A549 (cell line): ENCODE measurements around the gene SLC2A6.

Source experiments
- CTCF ChIP-seq: fragments of >200 bp; sonication (Bioruptor Twin); formaldehyde crosslinking; IDR thresholded peaks from 3 replicates; pipeline ENCODE4 v1.5.1; 2016
- KDM5A ChIP-seq: fragments of 200-600 bp; sonication (generic); IDR thresholded peaks from 2 replicates; pipeline ENCODE4 v1.6.1; 2016; ENCODE audit warnings: antibody characterized with exemption, mild to moderate bottlenecking

DNA sequence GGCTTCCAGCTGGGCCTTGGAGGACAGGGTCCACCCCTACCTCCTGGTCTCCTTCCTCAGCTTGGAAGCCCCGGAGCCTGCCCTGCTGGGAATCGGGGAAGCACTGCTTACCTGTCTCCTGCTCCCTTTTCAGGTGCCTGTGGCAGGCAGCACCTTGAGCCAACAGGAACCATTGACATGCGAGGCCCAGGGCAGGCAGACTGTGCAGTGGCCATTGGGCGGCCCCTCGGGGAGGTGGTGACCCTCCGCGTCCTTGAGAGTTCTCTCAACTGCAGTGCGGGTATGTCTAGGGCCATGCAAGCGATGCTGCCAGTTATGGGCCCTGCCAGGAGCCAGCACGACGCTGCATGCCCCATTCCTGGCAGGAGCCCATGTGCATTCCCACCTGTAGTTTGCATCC is 23.0 kb downstream of the SLC2A6 start:
- TF ChIP-seq CTCF: no peak
- TF ChIP-seq KDM5A: no peak
